GM12864 (cell line): ENCODE results near the gene MESP2.

Experiments used
- DNase-seq: peaks from one replicate; pipeline ENCODE4 v3.0.0-alpha.2; 2011; ENCODE audit warnings: low read depth
- H3K4me3 ChIP-seq: 2 replicates; pipeline ENCODE4 v1.5.1; 2011; ENCODE audit warnings: mild to moderate bottlenecking, low read depth, low read length, control low read depth
- TF ChIP-seq, protein P1 (sequence below): IDR thresholded peaks from 2 replicates; pipeline ENCODE4 v1.5.1; 2011; ENCODE audit warnings: low read depth, mild to moderate bottlenecking, moderate library complexity, low read length, control low read depth, inconsistent platforms; ENCODE audit errors: missing control alignments

The MESP2 gene

GRCh38 chr15:89790661-89791060, 14.5 kb downstream of the MESP2 start:
- no peak overlapping the region for H3K4me3 ChIP-seq
- TF ChIP-seq, protein P1, sequence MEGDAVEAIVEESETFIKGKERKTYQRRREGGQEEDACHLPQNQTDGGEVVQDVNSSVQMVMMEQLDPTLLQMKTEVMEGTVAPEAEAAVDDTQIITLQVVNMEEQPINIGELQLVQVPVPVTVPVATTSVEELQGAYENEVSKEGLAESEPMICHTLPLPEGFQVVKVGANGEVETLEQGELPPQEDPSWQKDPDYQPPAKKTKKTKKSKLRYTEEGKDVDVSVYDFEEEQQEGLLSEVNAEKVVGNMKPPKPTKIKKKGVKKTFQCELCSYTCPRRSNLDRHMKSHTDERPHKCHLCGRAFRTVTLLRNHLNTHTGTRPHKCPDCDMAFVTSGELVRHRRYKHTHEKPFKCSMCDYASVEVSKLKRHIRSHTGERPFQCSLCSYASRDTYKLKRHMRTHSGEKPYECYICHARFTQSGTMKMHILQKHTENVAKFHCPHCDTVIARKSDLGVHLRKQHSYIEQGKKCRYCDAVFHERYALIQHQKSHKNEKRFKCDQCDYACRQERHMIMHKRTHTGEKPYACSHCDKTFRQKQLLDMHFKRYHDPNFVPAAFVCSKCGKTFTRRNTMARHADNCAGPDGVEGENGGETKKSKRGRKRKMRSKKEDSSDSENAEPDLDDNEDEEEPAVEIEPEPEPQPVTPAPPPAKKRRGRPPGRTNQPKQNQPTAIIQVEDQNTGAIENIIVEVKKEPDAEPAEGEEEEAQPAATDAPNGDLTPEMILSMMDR: no peak
- DNase-seq: no peak

DNA sequence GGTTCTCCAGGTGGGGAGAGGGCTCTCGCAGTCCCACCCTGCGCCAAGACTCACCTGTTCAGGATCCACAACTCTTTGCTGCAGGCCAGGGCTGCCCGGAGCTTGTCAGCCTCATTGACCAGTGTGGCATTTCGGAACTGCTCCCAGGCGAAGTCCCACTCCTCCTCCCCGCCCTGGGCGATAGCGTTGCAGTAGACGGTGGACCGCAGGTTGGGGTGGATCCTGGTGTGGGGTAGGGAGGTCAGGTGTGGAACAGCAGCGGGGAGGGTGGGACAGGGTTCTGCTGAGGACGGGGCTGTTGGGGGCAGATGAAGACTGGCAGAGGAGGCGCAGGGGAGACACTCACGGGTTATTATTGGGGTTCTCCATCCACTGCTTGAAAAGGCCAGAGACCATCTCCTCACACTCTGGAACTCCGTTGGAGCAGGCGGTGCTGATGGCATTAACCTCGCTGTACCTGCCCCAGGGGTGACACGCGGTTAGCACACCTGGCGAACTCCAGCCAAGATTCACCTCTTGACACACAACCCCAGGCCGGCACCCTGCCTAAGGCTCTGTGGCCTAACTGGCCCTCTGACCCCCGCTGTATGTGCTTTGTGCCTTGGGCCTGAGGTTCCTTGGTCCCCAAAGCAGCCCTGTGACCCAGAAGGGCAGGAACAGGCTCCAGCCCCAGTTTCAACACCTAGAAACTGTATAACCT, 16.1 kb downstream of the MESP2 start:
- TF ChIP-seq, protein P1: no peak
- no peak overlapping the region for H3K4me3 ChIP-seq
- DNase-seq: no peak

- TF ChIP-seq, protein P1: no peak
- H3K4me3 ChIP-seq: no peak overlapping the region
- no peak for DNase-seq
These were observed 18.6 kb downstream of the MESP2 start for GRCh38 chr15:89794627-89795241.

DNA sequence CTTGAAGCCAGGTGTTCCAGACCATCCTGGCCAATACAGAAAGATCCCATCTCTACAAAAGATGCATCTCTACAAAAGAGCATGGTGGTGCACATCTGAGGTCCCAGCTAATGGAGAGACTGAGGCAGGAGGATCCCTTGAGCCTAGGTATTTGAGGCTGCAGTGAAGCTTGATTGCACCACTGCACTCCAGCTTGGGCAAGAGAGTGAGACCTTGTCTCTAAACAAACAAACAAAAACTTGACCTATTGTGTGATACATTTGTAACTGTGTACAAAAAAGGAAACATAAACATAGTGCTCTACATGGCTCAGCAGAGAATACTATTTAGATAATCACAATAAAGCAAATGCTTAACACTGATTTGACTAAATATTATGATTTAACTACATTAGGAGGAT, 19.9 kb downstream of the MESP2 start:
- no peak overlapping the region for H3K4me3 ChIP-seq
- TF ChIP-seq, protein P1: no peak
- DNase-seq: no peak

- TF ChIP-seq, protein P1: no peak
- no peak overlapping the region for H3K4me3 ChIP-seq
- no peak for DNase-seq
These were observed 21.6 kb downstream of the MESP2 start for GRCh38 chr15:89797678-89798201.

DNA sequence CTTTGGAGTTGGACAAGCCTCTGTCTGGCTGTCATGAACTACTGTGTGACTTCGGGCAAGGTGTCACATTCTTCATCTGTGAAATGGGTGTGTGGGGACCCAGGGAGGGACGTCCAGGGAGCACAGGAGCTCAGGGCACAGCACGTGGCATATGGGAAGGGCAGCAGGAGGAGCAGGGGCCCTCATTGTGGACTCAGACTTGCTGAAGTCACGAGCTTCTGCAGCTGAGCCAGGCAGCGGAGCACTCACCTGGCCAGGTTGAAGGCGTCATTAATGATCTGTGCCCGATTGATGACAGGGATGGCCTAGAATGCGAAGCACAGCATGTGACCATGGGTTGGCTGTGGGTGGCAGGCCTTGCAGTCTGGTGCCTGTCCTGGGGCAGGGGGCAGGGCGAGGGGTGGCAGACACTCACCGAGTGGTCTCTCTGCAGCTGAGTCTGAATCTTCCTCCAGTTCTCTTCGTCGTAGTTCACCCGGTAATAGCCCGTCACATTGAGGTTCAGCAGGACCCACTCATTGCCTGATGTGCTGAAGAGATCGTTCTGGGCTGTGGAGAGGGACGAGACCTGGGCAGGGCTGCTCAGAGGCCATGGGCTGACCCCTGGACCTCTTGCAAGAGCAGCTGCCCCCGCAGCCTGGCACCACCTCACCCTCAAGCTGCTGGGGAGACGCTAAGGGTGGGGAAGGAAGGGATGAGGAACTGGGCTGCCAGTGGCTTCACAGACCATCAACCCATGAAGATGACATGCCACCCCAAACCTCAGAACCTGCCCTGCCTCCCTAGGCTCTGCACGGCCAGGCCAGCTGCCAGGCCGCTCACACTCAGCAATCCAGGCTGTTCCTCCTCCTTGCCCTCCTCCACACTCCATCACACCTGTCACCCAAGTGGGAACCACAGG, 23.1 kb downstream of the MESP2 start:
- TF ChIP-seq, protein P1: no peak
- no peak for DNase-seq
- no peak overlapping the region for H3K4me3 ChIP-seq
